Prostate gland (tissue), 2 donors: ENCODE measurements around the gene MRM1. TPM values are rescaled to one million over a fixed set of nuclear protein-coding genes. Genes with fewer than 3 reads are reported as not detected.

Experiments
- DNase-seq: peaks from one replicate; pipeline ENCODE4 v3.0.0-alpha.2; 2019; ENCODE audit warnings: low spot score
- H3K27ac ChIP-seq, 2 donors: fragments of 200-600 bp; sonication (generic); 2 replicates each; pipeline ENCODE4 v1.5.1; 2017 to 2019
- H3K27me3 ChIP-seq: fragments of 200-600 bp; sonication (generic); replicated peaks from 2 replicates; pipeline ENCODE4 v1.5.1; 2019; ENCODE audit not compliant: insufficient read depth
- H3K36me3 ChIP-seq, 2 donors: fragments of 200-600 bp; sonication (generic); 1 replicate in 1 of 2; 2 replicates in 1 of 2; pipeline versions ENCODE4 v1.5.1 to v1.8.1; 2017 to 2019
- H3K4me1 ChIP-seq: fragments of 200-600 bp; sonication (generic); replicated peaks from 2 replicates; pipeline ENCODE4 v1.5.1; 2019
- H3K4me3 ChIP-seq, 2 donors: fragments of 200-600 bp; sonication (generic); 2 replicates each; pipeline ENCODE4 v1.5.1; 2017 to 2019
- H3K9me3 ChIP-seq: fragments of 200-600 bp; sonication (generic); 2 replicates; pipeline ENCODE4 v1.5.1; 2017
- CTCF ChIP-seq, 4 experiments: fragments of 200-600 bp in 2 of 4; fragments of 450-650 bp in 2 of 4; sonication (generic) in 2 of 4; IDR thresholded peaks; 1 replicate in 3 of 4; 2 replicates in 1 of 4; pipeline ENCODE4 v1.5.1; 2016 to 2019; ENCODE audit warnings: antibody characterized with exemption in 4 of 4, mild to moderate bottlenecking in 2 of 4, moderate library complexity in 2 of 4
- POLR2A ChIP-seq: fragments of 450-650 bp; IDR thresholded peaks from one replicate; pipeline ENCODE4 v1.6.1; 2016; ENCODE audit warnings: antibody characterized with exemption, mild to moderate bottlenecking
- POLR2AphosphoS5 ChIP-seq: sonication (generic); formaldehyde crosslinking; IDR thresholded peaks from one replicate; pipeline ENCODE4 v1.6.1; 2017; ENCODE audit warnings: antibody characterized with exemption
- WGBS: methylation state at CpG from one replicate; pipeline ENCODE4 v1.1.5; 2018; 5-methylcytosine and 5-hydroxymethylcytosine counted together
- intact Hi-C: fragments of 100-400 bp; cut with DNase I; formaldehyde crosslinking; loops from one replicate; pipeline ENCODE4 v1.14.2; 2022
- total RNA-seq, 2 donors: library from RNA; depleted of rRNA; stranded (reverse); fragments of >200 nt; gene quantifications; one replicate each; pipeline ENCODE4 v1.1.0, GENCODE V29; 2016

MRM1 gene
- total RNA-seq, 2 donors from 2014 or later, result 7.8 to 10.2 TPM

GRCh38 chr17:36616061-36617029 lies 15.0 kb downstream of the MRM1 start:
- H3K9me3 ChIP-seq, result no peaks in the 10 kb centered on the region
- no peak overlapping the region for H3K4me3 ChIP-seq
- peaks cover 4% of the 10 kb centered on the region for H3K27me3 ChIP-seq
- H3K27ac ChIP-seq, result no peak overlapping the region
- no peak for DNase-seq
- H3K36me3 ChIP-seq, result no peaks in the 10 kb centered on the region
- intact Hi-C loops, result no loop called here
- 89% methylated on average over 16 of the region's 16 CpGs for WGBS
- no peaks in the 10 kb centered on the region for H3K4me1 ChIP-seq
- TF ChIP-seq CTCF (IDR thresholded peaks at IDR 0.05) (no peak), POLR2AphosphoS5 (no peak), POLR2A (no peak)

- no peaks in the 10 kb centered on the region for H3K4me1 ChIP-seq
- TF ChIP-seq CTCF (IDR thresholded peaks at IDR 0.05) (no peak), POLR2A (no peak), POLR2AphosphoS5 (no peak)
- H3K9me3 ChIP-seq, result no peaks in the 10 kb centered on the region
- no peaks in the 10 kb centered on the region for H3K36me3 ChIP-seq
- DNase-seq, result no peak
- no peak overlapping the region for H3K4me3 ChIP-seq
- H3K27me3 ChIP-seq, result peaks cover 4% of the 10 kb centered on the region
- H3K27ac ChIP-seq, result no peak overlapping the region
- WGBS, result 77% methylated on average over 7 of the region's 7 CpGs
- intact Hi-C loops, result no loop called here
Observed at GRCh38 chr17:36617773-36618172, 16.4 kb downstream of the MRM1 start.

GRCh38 chr17:36623281-36623680 lies 21.9 kb downstream of the MRM1 start:
- no peaks in the 10 kb centered on the region for H3K27me3 ChIP-seq
- no peaks in the 10 kb centered on the region for H3K36me3 ChIP-seq
- H3K27ac ChIP-seq, result no peak overlapping the region
- DNase-seq, result no peak
- H3K4me1 ChIP-seq, result no peaks in the 10 kb centered on the region
- no peak overlapping the region for H3K4me3 ChIP-seq
- 85% methylated on average over 3 of the region's 3 CpGs for WGBS
- H3K9me3 ChIP-seq, result no peaks in the 10 kb centered on the region
- intact Hi-C loops, result loop anchor here (10.0 kb wide), 1 partner anchor 602 kb away; no protein-coding TSS in a partner anchor
- TF ChIP-seq POLR2A, result no peak
- no peak for TF ChIP-seq CTCF (IDR thresholded peaks at IDR 0.05)
- TF ChIP-seq POLR2AphosphoS5, result no peak

GRCh38 chr17:36625188-36625587 lies 23.8 kb downstream of the MRM1 start:
- H3K27ac ChIP-seq, result no peak overlapping the region
- 85% methylated on average over 7 of the region's 7 CpGs for WGBS
- H3K9me3 ChIP-seq, result no peaks in the 10 kb centered on the region
- intact Hi-C loops, result loop anchor here (10.0 kb wide), 1 partner anchor 600 kb away; no protein-coding TSS in a partner anchor
- H3K36me3 ChIP-seq, result no peaks in the 10 kb centered on the region
- DNase-seq, result no peak
- H3K27me3 ChIP-seq, result no peaks in the 10 kb centered on the region
- TF ChIP-seq POLR2AphosphoS5, result no peak
- H3K4me1 ChIP-seq, result no peaks in the 10 kb centered on the region
- H3K4me3 ChIP-seq, result no peak overlapping the region

- intact Hi-C loops, result loop anchor here (10.0 kb wide), 1 partner anchor 598 kb away; no protein-coding TSS in a partner anchor
Observed at GRCh38 chr17:36627101-36627500, 25.7 kb downstream of the MRM1 start.

More at GRCh38 chr17:36627101-36627500, 25.7 kb downstream of the MRM1 start:
- no peaks in the 10 kb centered on the region for H3K4me1 ChIP-seq
- 69% methylated on average over 12 of the region's 12 CpGs for WGBS
- TF ChIP-seq POLR2AphosphoS5 (no peak), CTCF (IDR thresholded peaks at IDR 0.05) (no peak)
- no peaks in the 10 kb centered on the region for H3K9me3 ChIP-seq
- H3K27ac ChIP-seq, result no peak overlapping the region
- H3K36me3 ChIP-seq, result no peaks in the 10 kb centered on the region
- H3K4me3 ChIP-seq, result no peak overlapping the region
- DNase-seq, result no peak
- H3K27me3 ChIP-seq, result no peaks in the 10 kb centered on the region
